Activated CD8-positive, alpha-beta memory T cell treated with anti-CD3 and anti-CD28 coated beads for 48 hours (primary cell): ENCODE measurements around the gene INPP5K.
"Not testable (repeated sequence)": the region's sequence is repeated elsewhere in the genome, so short reads cannot be mapped to it uniquely, and the experiment has no call there.

Experiments
- DNase-seq, 3 experiments: peaks; one replicate each; pipeline ENCODE4 v3.0.0-alpha.2; 2020; ENCODE audit warnings: low read depth in 2 of 3, low spot score in 2 of 3

INPP5K gene

DNA sequence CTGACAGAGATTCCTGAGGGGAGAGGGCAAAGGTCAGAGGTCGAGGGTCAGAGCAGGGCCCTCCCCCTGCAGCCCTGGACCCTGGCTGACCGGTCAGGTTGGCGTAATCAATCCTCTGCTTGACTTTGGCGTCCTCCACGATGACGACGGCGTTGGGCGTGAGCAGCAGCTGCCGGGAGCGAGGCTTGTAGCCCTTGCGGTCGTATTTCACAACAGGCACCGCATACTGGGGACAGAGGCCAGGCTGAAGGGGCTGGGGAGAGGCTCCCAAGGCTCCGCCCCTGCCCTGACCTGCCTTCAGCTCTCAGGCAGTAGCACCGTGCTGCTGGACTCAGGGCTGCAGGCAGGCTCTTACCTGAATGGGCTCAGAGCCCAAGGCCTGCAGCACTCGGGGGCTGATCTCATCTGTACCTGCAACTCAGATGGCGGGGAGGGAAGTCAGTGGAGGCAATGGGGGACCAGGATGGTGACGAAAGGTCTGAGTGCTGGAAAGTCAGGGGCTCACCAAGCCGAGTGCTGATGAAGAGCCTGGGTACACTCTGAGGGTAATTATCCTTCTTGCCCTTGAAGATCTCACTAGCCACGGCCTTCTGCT, 48.4 kb downstream of the INPP5K start:
- DNase-seq: no peak

DNA sequence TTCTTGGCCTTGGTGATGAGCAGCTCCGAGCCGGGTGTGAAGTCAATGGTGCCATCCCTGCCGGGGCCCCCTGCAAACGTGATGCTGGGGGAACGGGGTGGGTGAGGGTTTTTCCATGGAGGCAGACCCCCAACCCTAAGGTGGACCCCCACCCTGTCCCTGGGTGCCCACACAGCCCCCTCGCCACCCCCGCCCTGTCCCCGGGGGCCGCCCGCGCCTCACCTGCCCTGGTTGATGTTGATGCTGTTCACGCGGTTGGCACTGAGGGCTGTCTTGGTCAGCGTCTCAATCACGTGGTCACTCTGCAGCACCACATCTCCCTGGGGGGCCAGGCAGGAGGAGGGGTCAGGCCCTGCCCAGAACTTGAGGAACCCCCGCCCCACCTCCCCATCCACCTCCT, 49.2 kb downstream of the INPP5K start:
- no peak for DNase-seq

DNA sequence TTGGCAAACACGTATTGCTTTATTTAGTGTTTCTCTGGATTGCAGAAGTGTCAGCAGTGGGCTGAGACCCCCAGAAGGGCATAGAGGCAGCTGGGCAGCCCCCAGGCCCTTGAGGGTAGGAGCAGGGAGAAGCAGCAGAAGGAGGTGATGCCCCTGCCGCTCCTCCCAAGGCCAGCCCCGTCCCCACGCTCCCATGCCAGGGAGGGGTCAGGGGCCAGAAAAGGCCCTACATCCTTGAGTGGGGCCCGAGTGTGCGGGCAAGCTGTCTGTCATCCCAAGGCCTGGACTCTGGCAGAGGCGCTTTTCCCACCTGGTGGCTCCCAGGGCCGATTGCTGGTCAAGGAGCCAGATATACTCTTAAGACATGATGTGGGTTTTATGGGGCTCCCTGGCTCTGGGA, 52.2 kb downstream of the INPP5K start:
- no peak for DNase-seq

DNA sequence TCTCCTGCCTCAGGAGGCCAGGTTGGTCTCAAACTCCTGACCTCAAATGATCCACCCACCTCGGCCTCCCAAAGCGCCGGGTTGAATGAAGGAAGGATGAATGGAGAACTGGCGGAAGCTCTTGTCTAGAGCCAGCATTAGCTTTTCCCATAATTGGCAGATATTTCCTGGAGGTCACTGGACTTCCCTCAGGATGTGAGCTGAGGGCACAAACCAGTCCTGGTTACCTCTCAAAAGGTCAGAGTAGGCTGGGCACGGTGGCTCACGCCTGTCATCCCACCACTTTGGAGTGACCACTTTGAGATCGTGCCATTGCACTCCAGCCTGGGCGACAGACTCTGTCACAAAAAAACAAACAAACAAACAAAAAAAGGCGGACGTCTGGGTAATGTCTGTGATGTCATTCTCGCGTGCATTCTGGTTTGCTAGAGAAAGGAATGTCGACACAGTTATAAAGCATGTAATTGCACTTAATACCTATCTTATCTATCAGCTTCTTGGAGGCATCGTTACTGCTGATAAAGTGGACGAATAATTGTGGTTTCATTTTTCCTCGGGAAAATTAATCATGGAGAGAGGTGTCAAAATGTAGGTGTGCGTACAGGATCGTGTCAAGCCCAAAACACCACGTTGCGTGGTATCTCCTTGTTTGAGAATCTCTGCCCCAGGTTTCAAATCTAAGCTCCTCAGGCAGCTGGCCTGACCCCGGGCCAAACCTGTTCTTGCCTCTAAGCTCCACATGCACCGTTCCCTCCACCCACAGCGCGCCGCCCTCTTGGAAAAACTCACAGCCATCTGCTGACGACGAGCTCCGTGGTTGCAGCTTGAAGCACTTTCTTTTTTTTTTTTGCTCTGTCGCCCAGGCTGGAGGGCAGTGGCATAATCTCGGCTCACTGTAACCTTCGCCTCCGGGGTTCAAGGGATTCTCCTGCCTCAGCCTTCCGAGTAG, 54.0 kb downstream of the INPP5K start:
- DNase-seq: no peak

DNA sequence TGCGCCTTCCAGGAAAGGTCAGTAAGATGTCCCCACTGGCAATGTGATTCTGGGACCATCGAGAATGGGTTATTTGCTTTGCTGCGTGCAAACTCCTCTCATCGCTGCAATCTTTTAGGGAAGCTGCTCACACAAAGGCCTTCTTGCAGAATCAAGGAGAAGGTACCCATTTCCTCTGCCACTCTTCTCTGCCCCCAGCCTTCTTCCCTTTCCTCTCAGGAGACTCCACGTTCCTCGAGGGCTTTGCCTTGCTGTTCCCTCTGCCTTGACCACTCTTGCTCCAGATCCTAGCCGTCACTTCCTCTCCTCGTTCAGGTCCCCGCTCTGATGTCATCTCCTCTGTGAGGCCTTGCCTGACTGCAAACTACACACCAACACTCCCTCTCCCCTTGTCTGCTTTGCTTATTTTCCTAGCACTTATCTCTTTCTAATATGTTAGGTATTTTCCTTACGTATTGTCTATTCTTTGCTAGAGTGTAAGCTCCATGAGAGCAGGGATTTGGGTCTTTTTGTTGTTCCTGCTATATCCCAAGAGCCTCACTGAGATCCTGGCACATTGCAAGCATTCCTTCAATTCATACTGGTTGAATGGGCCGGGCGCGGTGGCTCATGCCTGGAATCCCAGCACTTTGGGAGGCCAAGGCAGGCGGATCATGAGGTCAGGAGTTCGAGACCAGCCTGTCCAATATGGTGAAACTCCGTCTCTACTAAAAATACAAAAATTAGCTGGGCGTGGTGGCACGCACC, 55.0 kb downstream of the INPP5K start:
- no peak for DNase-seq

DNA sequence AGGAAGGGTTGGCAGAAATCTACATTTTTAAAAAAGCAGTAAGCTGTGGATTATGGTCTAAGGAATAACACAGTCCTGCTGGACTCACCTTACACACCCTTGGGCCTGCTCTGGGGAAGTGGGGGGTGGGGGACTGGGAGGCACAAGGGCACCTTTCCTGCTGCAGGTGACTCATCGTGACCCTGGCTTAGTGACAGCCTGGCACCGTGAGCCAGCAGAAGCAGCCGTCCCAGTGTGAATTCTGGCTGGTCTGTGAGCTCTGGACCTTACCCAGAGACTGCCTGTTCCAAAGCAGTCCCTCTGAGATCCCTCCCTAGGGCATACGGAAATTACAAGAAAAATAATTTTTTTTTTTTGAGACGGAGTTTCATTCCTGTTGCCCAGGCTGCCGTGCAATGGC, 56.2 kb downstream of the INPP5K start:
- no peak for DNase-seq

DNA sequence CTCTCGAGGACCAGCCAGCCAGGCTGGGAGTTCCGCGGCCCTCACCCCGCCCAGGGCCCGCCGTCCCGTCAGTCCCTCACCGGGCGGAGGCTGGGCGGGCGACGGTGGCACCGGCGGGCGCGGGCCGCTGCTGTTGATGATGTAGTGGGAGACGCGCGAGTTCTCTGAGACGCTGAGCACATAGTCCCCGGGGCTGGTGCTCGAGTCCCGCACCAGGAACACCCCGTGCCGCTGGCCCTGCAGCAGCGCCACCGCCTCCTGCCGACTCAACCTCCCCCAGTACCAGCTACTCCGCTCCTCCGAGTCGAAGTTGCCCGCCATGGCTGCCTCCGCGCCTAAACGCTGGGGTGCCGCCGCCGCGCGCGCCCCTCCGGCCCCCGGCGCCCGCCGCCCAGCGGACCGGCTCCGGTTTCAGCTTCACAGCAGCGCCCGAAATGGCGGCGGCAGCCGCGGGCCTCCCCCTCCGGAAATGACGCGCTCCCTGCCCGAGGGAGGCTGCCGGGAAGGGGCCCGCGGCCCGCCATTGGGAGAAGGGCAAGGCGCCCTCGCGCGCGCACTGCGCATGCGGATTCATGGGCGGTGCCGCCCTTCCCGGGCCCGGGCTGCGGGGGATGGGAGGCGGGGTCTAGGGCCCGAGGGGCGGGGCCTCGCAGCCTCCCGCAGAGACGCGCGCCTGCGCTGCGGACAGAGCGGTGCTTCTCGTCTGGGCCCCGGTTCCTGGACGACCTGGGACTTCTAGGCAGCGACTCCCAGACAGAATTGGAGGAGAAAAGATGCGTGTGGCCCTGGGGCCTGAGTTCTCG, 60.4 kb downstream of the INPP5K start, which contains the start of gene CRK:
Gene CRK (minus strand): TSS at position 436 of the 803 bp plus-strand sequence. CDS start 115 bp downstream, at position 321.
- peak; percentile 97 to 99 (median 98) for DNase-seq

DNA sequence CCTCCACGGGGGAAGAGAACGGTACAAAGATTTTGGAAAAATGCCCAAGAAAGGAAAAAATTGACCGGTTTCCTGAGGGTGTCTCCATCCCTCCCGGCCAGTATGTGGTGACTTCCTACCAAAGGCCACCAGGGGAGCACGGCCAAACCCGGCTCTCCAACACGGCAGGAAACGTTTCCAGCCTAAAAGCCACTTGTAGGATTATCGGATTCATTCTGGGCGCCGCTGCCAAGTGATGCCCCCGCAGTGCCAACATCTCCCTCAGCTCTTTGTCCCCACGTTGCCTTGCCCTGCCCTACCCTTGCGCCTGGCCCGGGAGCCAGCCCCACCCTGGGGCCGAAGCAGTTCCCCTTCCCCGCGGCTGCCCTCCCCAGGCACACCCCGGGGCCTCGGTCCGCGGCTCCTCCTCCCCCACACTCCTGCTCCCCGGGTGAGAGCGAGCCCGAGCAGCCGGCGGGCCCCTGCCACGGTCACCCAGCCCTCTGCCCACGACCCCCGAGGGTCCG, 61.1 kb downstream of the INPP5K start:
- peak in 2 of 3 experiments; percentile 16 to 21 for DNase-seq

DNA sequence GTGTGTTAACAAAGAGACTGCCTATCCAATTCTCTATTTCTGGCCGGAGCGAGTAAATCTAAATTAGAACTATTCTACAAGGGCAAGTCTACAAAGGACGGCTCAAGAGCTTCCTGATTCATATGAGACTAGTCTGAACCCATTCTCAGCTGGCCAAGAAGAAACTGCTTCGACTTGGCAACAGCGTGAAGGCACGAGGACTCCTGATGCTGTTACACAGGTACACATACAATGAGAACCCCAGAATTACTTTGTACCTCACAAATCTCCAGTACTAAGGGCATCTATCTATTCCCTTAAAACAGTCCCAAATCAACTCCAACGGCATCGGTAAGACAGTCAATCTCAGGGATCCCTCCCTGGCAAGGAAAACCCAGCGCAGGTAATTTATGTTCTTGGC, 61.9 kb downstream of the INPP5K start:
- no peak for DNase-seq

DNA sequence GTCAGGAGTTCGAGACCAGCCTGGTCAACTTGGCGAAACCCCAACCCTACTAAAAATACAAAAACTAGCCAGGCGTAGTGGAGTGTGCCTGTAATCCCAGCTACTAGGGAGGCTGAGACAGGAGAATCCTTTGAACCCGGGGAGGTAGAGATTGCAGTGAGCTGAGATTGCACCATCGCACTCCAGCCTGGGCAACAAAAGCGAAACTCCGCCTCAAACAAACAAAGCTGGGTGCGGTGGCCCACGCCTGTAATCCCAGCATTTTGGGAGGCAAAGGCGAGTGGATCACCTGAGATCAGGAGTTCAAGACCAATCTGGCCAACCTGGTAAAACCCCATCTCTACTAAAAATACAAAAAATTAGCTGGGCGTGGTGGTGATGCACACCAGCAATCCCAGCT, 62.7 kb downstream of the INPP5K start:
- DNase-seq: not testable (repeated sequence)

DNA sequence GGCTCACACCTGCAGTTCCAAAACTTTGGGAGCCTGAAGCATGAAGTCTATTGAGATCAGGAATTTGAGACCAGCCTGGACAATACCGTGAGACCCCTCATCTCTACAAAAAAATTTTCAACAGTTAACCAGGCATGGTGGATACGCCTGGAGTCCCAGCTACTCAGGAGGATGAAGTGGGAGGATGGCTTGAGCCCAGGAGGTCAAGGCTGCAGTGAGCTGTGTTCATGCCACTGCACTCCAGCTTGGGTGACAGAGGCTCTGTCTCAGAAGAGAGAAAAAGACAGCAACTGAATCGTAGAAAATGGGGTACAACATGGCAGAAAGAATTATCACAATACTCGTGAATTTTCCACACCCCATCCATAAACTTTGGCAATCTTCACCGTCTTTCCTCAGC, 63.6 kb downstream of the INPP5K start:
- DNase-seq: no peak

DNA sequence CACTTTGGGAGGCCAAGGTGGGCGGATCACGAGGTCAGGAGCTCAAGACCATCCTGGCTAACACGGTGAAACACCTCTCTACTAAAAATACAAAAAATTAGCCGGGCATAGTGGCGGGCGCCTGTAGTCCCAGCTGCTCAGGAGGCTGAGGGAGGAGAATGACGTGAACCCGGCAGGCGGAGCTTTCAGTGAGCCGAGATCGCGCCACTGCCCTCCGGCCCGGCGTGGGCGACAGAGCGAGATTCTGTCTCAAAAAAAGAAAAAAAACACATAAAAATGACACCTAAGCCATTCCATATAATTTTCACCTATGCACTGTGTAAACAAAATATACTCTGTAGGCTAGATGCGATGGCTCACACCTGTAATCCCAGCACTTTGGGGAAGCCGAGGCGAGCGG, 66.2 kb downstream of the INPP5K start:
- DNase-seq: not testable (repeated sequence)

DNA sequence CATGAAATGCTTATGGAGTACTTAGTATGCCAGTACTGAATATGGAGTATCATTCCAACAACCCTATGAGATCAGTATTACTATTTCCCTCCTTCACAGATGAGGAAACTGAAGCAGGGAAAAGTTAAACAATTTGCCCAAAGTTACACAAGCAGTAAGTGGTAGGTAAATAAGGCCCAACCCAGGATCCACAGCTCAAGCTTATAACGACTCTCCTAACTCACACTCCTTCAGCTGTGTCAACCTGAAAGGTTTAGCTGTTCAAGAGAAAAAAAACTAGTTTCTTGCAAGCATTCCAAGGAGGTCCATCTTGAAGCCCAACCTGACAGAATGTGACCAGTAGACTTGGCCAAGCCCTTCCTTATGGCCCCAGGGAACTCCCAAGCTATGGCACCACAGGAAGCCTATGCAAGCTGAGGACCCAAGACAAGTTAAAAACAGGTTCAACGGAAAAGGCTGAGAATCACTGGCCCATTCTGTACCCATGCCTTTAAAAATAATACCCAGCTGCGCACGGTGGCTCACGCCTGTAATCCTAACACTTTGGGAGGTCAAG, 66.9 kb downstream of the INPP5K start:
- DNase-seq: no peak

DNA sequence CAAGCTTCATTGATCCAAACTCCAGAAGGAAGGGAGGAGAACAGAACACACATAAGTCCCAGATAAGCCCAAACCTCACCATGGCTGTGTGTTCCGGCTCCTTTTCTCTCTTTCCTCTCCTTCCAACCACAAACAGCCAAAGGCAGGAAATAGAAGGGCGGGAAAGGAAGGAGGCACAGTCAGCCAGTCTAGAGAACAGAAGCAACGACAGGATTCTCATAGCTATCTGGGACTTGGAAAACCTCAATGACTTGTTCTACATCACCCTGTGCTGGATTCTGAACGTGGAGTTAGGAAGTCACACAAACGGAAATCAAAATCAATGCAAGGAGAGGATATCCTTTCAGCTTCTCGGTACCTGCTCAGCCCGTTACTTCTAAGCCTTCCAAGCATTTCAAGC, 69.4 kb downstream of the INPP5K start:
- no peak for DNase-seq

DNA sequence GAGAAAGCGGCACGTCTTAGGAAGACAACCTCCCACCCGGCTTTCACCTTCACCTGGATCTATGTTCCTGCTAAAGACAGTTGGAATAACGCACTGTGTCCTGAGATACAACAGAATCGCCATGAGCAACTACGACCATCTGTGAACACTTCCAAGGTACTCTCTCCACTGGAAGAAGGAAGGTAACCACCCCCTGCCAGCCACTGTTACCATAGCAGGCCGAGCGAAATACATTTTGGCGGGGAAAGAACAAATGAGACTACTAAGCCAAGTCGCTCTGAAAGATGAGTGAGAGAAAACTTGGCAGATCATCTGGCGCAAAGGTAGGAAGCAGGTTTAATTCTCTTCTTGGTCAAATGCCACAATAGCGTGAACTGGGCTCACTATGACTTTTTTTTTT, 70.2 kb downstream of the INPP5K start:
- no peak for DNase-seq

DNA sequence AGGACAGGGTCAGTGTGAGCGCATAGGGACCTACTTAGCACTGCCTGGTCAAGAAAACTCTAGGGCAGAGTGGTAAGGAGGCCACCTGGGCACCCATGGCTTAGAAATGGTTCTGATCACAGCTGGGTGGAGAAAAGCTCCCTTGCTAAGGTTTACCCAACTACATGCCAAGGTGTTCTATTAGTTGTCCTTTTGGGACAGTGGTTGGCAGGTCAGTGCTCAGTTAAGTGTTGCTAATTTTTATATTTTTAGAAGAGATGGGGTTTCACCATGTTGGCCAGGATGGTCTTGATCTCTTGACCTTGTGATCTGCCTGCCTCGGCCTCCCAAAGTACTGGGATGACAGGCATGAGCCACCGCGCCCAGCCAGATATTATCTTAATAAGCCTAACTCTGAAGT, 70.7 kb downstream of the INPP5K start:
- DNase-seq: not testable (repeated sequence)
